MM.1S (cell line): ENCODE measurements around the gene LDHAL6B.

Experiments
- DNase-seq: peaks from one replicate; pipeline ENCODE4 v3.0.0-alpha.2; 2015
- H2AFZ ChIP-seq: fragments of 300-600 bp; sonication (generic); 2 replicates; pipeline ENCODE4 v1.6.0; 2016; ENCODE audit warnings: antibody characterized with exemption, low read length
- H3F3A ChIP-seq: fragments of 300-600 bp; sonication (generic); 2 replicates; pipeline ENCODE4 v1.6.1; 2016; ENCODE audit warnings: mild to moderate bottlenecking, antibody characterized with exemption, low read length, moderate library complexity, mixed read lengths; ENCODE audit not compliant: insufficient read depth
- H3K27ac ChIP-seq: fragments of 300-600 bp; sonication (generic); 2 replicates; pipeline ENCODE4 v1.5.1; 2016; ENCODE audit warnings: mild to moderate bottlenecking, low read length
- H3K27me3 ChIP-seq: fragments of 300-600 bp; sonication (generic); replicated peaks from 2 replicates; pipeline ENCODE4 v1.6.0; 2016; ENCODE audit warnings: low read length; ENCODE audit not compliant: insufficient read depth
- H3K36me3 ChIP-seq: fragments of 300-600 bp; sonication (generic); replicated peaks from 2 replicates; pipeline ENCODE4 v1.6.1; 2016; ENCODE audit warnings: mild to moderate bottlenecking, low read length, mixed read lengths; ENCODE audit not compliant: insufficient read depth
- H3K4me1 ChIP-seq: fragments of 300-600 bp; sonication (generic); 2 replicates; pipeline ENCODE4 v1.6.1; 2016; ENCODE audit warnings: low read length, mixed read lengths
- H3K4me2 ChIP-seq: fragments of 300-600 bp; sonication (generic); 2 replicates; pipeline ENCODE4 v1.6.0; 2016; ENCODE audit warnings: low read depth, low read length
- H3K4me3 ChIP-seq: fragments of 300-600 bp; sonication (generic); 2 replicates; pipeline ENCODE4 v1.5.1; 2016; ENCODE audit warnings: low read length, mixed read lengths
- H3K79me2 ChIP-seq: fragments of 300-600 bp; sonication (generic); 2 replicates; pipeline ENCODE4 v1.6.1; 2016; ENCODE audit warnings: mixed run types, low read length, mixed read lengths
- H3K9ac ChIP-seq: fragments of 300-600 bp; sonication (generic); 2 replicates; pipeline ENCODE4 v1.6.1; 2016; ENCODE audit warnings: low read length, mixed read lengths
- H3K9me2 ChIP-seq: fragments of 300-600 bp; sonication (generic); replicated peaks from 2 replicates; pipeline ENCODE4 v1.6.1; 2016; ENCODE audit warnings: mild to moderate bottlenecking, low read length, mixed read lengths; ENCODE audit not compliant: insufficient read depth
- H3K9me3 ChIP-seq: fragments of 300-600 bp; sonication (generic); replicated peaks from 2 replicates; pipeline ENCODE4 v1.6.1; 2016; ENCODE audit warnings: mild to moderate bottlenecking, low read length, mixed read lengths; ENCODE audit not compliant: insufficient read depth
- H4K20me1 ChIP-seq: fragments of 300-600 bp; sonication (generic); 2 replicates; pipeline ENCODE4 v1.6.1; 2016; ENCODE audit warnings: mild to moderate bottlenecking, low read length, moderate library complexity, mixed read lengths; ENCODE audit not compliant: insufficient read depth
- EZH2 ChIP-seq: fragments of 300-600 bp; sonication (generic); optimal IDR thresholded peaks from 2 replicates; pipeline ENCODE3; 2017; ENCODE audit warnings: low read depth, mild to moderate bottlenecking, antibody characterized with exemption, low read length, mixed read lengths
- EZH2phosphoT487 ChIP-seq: fragments of 300-600 bp; sonication (generic); IDR thresholded peaks from 2 replicates; pipeline ENCODE4 v1.6.1; 2018; ENCODE audit warnings: antibody characterized with exemption, low read length
- TF ChIP-seq, protein P1 (sequence below): fragments of 300-600 bp; sonication (generic); IDR thresholded peaks from 2 replicates; pipeline ENCODE4 v1.5.1; 2016; ENCODE audit warnings: antibody characterized with exemption, low read length, mixed read lengths

The LDHAL6B gene

GRCh38 chr15:59206623-59207183 lies at the start of gene LDHAL6B:
Gene LDHAL6B, plus strand, starts transcription at chr15:59206843. Its CDS starts 98 bp downstream, at chr15:59206941.
- H3K4me3 ChIP-seq, result no peak within 1 kb of the TSS
- no peak within 1 kb of the TSS for H3K27ac ChIP-seq
- no peaks in the 10 kb centered on the region for H3K36me3 ChIP-seq
- DNase-seq, result no peak
- H3F3A ChIP-seq, result no peaks in the 10 kb centered on the region
- no peaks in the 10 kb centered on the region for H3K79me2 ChIP-seq
- H3K27me3 ChIP-seq, result no peaks in the 10 kb centered on the region
- H3K4me2 ChIP-seq, result no peak within 1 kb of the TSS
- H3K4me1 ChIP-seq, result no peaks in the 10 kb centered on the region
- TF ChIP-seq, protein P1, sequence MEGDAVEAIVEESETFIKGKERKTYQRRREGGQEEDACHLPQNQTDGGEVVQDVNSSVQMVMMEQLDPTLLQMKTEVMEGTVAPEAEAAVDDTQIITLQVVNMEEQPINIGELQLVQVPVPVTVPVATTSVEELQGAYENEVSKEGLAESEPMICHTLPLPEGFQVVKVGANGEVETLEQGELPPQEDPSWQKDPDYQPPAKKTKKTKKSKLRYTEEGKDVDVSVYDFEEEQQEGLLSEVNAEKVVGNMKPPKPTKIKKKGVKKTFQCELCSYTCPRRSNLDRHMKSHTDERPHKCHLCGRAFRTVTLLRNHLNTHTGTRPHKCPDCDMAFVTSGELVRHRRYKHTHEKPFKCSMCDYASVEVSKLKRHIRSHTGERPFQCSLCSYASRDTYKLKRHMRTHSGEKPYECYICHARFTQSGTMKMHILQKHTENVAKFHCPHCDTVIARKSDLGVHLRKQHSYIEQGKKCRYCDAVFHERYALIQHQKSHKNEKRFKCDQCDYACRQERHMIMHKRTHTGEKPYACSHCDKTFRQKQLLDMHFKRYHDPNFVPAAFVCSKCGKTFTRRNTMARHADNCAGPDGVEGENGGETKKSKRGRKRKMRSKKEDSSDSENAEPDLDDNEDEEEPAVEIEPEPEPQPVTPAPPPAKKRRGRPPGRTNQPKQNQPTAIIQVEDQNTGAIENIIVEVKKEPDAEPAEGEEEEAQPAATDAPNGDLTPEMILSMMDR, result no peak
- TF ChIP-seq EZH2phosphoT487 (no peak), EZH2 (no peak)
- no peak within 1 kb of the TSS for H2AFZ ChIP-seq
- H3K9ac ChIP-seq, result no peak within 1 kb of the TSS
- H3K9me2 ChIP-seq, result no peaks in the 10 kb centered on the region
- H4K20me1 ChIP-seq, result no peaks in the 10 kb centered on the region
- H3K9me3 ChIP-seq, result no peaks in the 10 kb centered on the region

- no peak overlapping the region for H3K4me2 ChIP-seq
- no peaks in the 10 kb centered on the region for H3K36me3 ChIP-seq
- H3K27ac ChIP-seq, result no peak overlapping the region
- H3K9ac ChIP-seq, result no peak overlapping the region
- no peaks in the 10 kb centered on the region for H3K79me2 ChIP-seq
- no peaks in the 10 kb centered on the region for H3K27me3 ChIP-seq
- no peaks in the 10 kb centered on the region for H3F3A ChIP-seq
- H2AFZ ChIP-seq, result no peak overlapping the region
- H3K4me1 ChIP-seq, result no peaks in the 10 kb centered on the region
- no peaks in the 10 kb centered on the region for H4K20me1 ChIP-seq
- DNase-seq, result no peak
- H3K9me2 ChIP-seq, result no peaks in the 10 kb centered on the region
- no peaks in the 10 kb centered on the region for H3K9me3 ChIP-seq
- no peak overlapping the region for H3K4me3 ChIP-seq
- TF ChIP-seq, protein P1, result no peak
- no peak for TF ChIP-seq EZH2phosphoT487
- TF ChIP-seq EZH2, result no peak
These were observed 49.2 kb upstream of the LDHAL6B start for GRCh38 chr15:59157396-59157795.

GRCh38 chr15:59157840-59158700 lies 48.6 kb upstream of the LDHAL6B start:
- Histone ChIP-seq H3K27me3 (no peaks in the 10 kb centered on the region), H3K9me2 (no peaks in the 10 kb centered on the region), H3K79me2 (no peaks in the 10 kb centered on the region), H3K27ac (no peak overlapping the region), H3K9me3 (no peaks in the 10 kb centered on the region), H3K4me1 (no peaks in the 10 kb centered on the region), H4K20me1 (no peaks in the 10 kb centered on the region), H2AFZ (no peak overlapping the region), H3K36me3 (no peaks in the 10 kb centered on the region), H3K4me3 (no peak overlapping the region), H3K4me2 (no peak overlapping the region), H3F3A (no peaks in the 10 kb centered on the region), H3K9ac (no peak overlapping the region)
- TF ChIP-seq, protein P1, result no peak
- TF ChIP-seq EZH2, result no peak
- TF ChIP-seq EZH2phosphoT487, result no peak
- no peak for DNase-seq
